ENCODE results near the gene COL17A1.

The COL17A1 gene

DNA sequence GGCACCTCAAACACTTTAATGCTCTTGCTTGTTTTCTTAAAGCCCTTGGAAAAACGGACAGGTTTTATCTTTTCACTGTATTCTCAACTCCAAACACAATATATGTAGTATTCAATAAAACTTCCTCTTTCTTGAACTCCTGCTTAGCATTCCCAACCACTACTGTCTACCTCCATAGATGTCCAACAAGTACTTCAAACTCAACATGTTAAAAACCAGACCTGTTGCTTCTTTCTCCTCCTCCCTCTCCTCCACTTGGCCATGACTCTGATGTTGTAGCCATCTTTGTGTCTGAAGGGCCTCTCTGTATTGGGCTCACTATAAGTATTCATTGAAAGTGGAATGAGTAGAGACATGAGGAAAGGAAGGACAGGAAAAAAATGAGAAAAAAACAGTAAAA is 16.2 kb upstream of the COL17A1 start:
- H3K27me3 Mint-ChIP-seq (ENCODE audit: low read depth, poor library complexity): peaks cover 4% of the 10 kb centered on the region
- H3K27ac Mint-ChIP-seq: no peak overlapping the region
- peaks cover 11% of the 10 kb centered on the region for H3K9me3 Mint-ChIP-seq
- H3K36me3 Mint-ChIP-seq (ENCODE audit: low read depth): peaks cover 4% of the 10 kb centered on the region
- H3K4me1 Mint-ChIP-seq: no peaks in the 10 kb centered on the region
- H3K4me3 Mint-ChIP-seq: no peak overlapping the region
- DNase-seq: no peak
- TF ChIP-seq, protein P1, sequence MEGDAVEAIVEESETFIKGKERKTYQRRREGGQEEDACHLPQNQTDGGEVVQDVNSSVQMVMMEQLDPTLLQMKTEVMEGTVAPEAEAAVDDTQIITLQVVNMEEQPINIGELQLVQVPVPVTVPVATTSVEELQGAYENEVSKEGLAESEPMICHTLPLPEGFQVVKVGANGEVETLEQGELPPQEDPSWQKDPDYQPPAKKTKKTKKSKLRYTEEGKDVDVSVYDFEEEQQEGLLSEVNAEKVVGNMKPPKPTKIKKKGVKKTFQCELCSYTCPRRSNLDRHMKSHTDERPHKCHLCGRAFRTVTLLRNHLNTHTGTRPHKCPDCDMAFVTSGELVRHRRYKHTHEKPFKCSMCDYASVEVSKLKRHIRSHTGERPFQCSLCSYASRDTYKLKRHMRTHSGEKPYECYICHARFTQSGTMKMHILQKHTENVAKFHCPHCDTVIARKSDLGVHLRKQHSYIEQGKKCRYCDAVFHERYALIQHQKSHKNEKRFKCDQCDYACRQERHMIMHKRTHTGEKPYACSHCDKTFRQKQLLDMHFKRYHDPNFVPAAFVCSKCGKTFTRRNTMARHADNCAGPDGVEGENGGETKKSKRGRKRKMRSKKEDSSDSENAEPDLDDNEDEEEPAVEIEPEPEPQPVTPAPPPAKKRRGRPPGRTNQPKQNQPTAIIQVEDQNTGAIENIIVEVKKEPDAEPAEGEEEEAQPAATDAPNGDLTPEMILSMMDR (IDR thresholded peaks at IDR 0.05): no peak

DNA sequence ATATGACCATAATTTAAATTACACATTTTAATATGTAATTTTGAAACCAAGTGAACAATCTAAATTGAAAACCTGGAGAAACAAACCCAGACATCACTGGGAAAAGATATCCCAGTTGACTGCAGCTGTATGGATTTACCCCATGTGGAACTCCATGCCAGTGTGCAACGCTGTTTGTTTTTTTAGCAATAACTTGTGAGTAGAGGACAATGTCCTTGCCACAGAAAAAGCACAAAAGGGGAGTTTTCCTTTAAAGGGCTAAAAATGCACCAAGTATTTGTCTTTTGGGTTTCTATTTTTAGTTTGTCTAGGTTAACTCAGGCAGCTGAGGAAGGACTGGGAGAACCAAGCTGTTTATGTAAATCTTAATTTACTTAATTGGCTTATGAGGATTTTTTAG is 15.1 kb upstream of the COL17A1 start:
- Mint-ChIP-seq H3K36me3 (ENCODE audit: low read depth) (peaks cover 11% of the 10 kb centered on the region), H3K4me1 (no peaks in the 10 kb centered on the region), H3K9me3 (peaks cover 22% of the 10 kb centered on the region), H3K27ac (no peak overlapping the region), H3K27me3 (ENCODE audit: low read depth, poor library complexity) (peaks cover 4% of the 10 kb centered on the region), H3K4me3 (no peak overlapping the region)
- TF ChIP-seq, protein P1 (IDR thresholded peaks at IDR 0.05): no peak
- no peak for DNase-seq

DNA sequence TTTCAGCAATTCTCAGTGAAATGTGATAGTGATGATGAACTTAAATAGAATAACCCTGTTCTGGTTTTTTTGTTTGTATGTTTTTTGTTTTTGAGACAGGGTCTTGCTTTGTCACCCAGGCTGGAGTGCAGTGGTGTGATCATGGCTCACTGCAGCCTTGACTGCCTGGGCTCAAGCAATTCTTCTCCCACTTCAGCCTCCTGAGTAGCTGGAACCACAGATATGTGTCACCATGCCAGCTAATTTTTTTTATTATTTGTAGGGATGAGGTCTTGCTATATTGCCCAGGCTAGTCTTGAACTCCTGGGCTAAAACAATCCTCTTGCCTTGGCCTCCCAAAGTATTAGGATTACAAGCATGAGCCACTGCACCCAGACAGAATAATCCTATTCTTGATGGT is 14.3 kb upstream of the COL17A1 start:
- Mint-ChIP-seq H3K27me3 (ENCODE audit: low read depth, poor library complexity) (peaks cover 4% of the 10 kb centered on the region), H3K36me3 (ENCODE audit: low read depth) (peaks cover 11% of the 10 kb centered on the region), H3K4me1 (no peaks in the 10 kb centered on the region), H3K4me3 (no peak overlapping the region), H3K27ac (no peak overlapping the region), H3K9me3 (peaks cover 23% of the 10 kb centered on the region)
- DNase-seq: no peak
- TF ChIP-seq, protein P1 (IDR thresholded peaks at IDR 0.05): no peak

DNA sequence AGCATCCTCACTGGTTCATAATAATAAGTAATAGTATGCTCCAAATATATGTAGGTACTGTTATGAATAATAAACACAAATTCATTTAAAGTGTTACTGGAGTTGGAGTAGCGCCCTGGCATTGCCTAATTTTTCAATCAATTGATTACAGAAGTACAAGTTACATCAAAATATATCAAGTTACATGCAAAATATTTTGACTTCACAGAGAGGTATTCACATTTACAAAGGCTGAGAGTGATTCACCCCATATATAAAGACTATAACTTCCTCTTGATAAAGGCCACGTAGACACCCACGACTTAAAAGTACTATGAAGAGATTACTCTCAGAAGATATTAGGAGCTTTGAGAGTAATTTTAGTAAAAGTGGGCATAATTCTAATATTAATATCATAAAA is 13.6 kb upstream of the COL17A1 start:
- Mint-ChIP-seq H3K4me1 (no peaks in the 10 kb centered on the region), H3K27ac (no peak overlapping the region), H3K27me3 (ENCODE audit: low read depth, poor library complexity) (peaks cover 4% of the 10 kb centered on the region), H3K4me3 (no peak overlapping the region), H3K36me3 (ENCODE audit: low read depth) (peaks cover 11% of the 10 kb centered on the region), H3K9me3 (peaks cover 26% of the 10 kb centered on the region)
- TF ChIP-seq, protein P1 (IDR thresholded peaks at IDR 0.05): no peak
- no peak for DNase-seq

DNA sequence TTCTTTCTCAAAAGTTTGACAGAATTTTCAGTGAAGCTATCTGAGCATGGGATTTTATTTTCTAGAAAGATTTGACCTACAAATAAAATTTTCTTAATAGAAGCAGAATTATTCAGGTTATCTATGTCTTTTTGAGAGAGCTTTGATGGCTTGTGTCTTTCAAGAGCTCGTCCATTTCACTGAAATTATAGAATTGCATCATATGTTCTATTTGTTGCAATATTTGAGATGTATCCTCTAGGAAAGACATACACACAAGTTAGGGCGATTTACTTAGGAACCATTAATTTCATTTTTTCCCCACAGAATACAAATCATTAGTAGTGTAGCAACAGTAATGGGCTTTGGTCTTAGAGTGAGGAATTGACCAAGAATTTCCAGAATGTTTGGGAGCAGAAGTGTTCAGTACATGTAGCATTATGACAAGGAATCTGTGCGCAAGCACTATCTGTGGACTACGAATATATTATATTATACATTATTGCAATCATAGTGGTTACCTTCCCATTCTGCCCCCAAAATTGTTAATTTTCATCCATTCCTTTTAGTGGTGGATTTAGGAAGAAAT is 12.8 kb upstream of the COL17A1 start:
- no peak for DNase-seq
- peaks cover 4% of the 10 kb centered on the region for H3K27me3 Mint-ChIP-seq (ENCODE audit: low read depth, poor library complexity)
- TF ChIP-seq, protein P1 (IDR thresholded peaks at IDR 0.05): no peak
- no peak overlapping the region for H3K4me3 Mint-ChIP-seq
- H3K9me3 Mint-ChIP-seq: peaks cover 31% of the 10 kb centered on the region
- H3K27ac Mint-ChIP-seq: no peak overlapping the region
- peaks cover 11% of the 10 kb centered on the region for H3K36me3 Mint-ChIP-seq (ENCODE audit: low read depth)
- H3K4me1 Mint-ChIP-seq: no peaks in the 10 kb centered on the region

DNA sequence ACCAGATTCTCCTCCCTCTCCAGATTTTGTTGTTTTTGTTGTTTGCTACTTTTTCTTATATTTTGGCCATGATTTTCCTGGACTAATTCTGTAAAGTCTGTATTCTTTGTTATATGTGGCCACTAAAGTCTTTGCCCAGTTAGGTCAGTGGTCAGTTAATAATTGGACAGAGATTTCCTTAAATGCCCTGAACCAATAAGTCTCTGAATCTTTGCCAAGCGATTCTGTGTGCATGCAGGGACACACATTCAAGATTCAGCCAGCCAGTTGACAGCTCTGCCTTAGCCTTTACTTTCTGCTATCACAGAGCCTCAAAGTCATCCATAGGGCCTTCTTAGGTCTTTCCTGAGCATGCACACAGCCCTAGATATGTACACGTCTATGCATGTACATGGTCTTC is 11.0 kb upstream of the COL17A1 start:
- H3K27ac Mint-ChIP-seq: no peak overlapping the region
- no peak for DNase-seq
- H3K36me3 Mint-ChIP-seq (ENCODE audit: low read depth): peaks cover 11% of the 10 kb centered on the region
- H3K9me3 Mint-ChIP-seq: peaks cover 31% of the 10 kb centered on the region
- TF ChIP-seq, protein P1 (IDR thresholded peaks at IDR 0.05): no peak
- H3K4me3 Mint-ChIP-seq: no peak overlapping the region
- H3K4me1 Mint-ChIP-seq: no peaks in the 10 kb centered on the region
- peaks cover 6% of the 10 kb centered on the region for H3K27me3 Mint-ChIP-seq (ENCODE audit: low read depth, poor library complexity)
